ENCODE measurements around the gene KCNMB2.

DNA sequence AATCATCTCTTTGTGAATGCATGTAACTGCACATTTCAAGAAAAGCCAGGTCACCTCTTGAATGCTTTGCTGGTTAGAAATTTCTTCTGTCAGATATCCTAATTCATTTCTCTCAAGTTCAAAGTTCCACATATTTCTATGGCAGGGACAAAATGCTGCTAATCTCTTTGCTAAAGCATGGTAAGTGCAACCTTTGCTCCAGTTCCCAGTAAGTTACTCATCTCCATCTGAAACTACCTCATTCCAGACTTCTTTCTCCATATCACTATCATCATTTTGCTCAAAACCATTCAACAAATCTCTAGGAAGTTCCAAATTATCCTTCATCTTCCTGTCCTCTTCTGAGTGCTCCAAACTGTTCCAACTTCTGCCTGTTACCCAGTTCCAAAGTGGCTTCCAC, 304.8 kb downstream of the KCNMB2 start:
- TF ChIP-seq YY1 (IDR thresholded peaks at IDR 0.05; ENCODE audit: insufficient read depth, insufficient read length) (no peak), ZNF274 (IDR thresholded peaks at IDR 0.05; ENCODE audit: low read depth, low read length) (no peak)

Measured in NT2/D1 (cell line).